Endodermal cell (in vitro differentiated cells): Measurements from ENCODE around the gene MICAL3. TPM values are rescaled to one million over a fixed set of nuclear protein-coding genes. Genes with fewer than 3 reads are reported as not detected.
"Not testable (repeated sequence)": the region's sequence is repeated elsewhere in the genome, so short reads cannot be mapped to it uniquely, and the experiment has no call there.

Experiments
- DNase-seq: peaks from one replicate; pipeline ENCODE4 v3.0.0-alpha.2; 2017
- H3K27ac ChIP-seq: 2 replicates; pipeline ENCODE4 v1.5.1; 2013; ENCODE audit warnings: mild to moderate bottlenecking, low read depth, low read length, moderate library complexity
- H3K27me3 ChIP-seq: 2 replicates; pipeline ENCODE4 v1.6.1; 2013; ENCODE audit warnings: mild to moderate bottlenecking, low read length, moderate library complexity; ENCODE audit not compliant: insufficient read depth, control insufficient read depth, poor library complexity, severe bottlenecking
- H3K36me3 ChIP-seq: 2 replicates; pipeline ENCODE4 v1.7.0; 2013; ENCODE audit warnings: mild to moderate bottlenecking, low read length, moderate library complexity; ENCODE audit not compliant: control insufficient read depth, insufficient read depth
- H3K4me1 ChIP-seq: one replicate; pipeline ENCODE4 v1.7.0; 2013; ENCODE audit warnings: low read length; ENCODE audit not compliant: control insufficient read depth, insufficient read depth
- H3K4me3 ChIP-seq: 2 replicates; pipeline ENCODE4 v1.5.1; 2013; ENCODE audit warnings: mild to moderate bottlenecking, low read length, moderate library complexity
- H3K9ac ChIP-seq: 2 replicates; pipeline ENCODE4 v1.6.1; 2013; ENCODE audit warnings: mild to moderate bottlenecking, low read length, moderate library complexity; ENCODE audit not compliant: poor library complexity, severe bottlenecking; ENCODE audit errors: extremely low read depth
- H3K9me3 ChIP-seq: 2 replicates; pipeline ENCODE4 v1.6.1; 2013; ENCODE audit warnings: mild to moderate bottlenecking, low read length, moderate library complexity; ENCODE audit not compliant: control insufficient read depth
- H3K27ac Mint-ChIP-seq: 2 replicates; pipeline ENCODE4 v1.8.0; 2020; ENCODE audit warnings: mixed read lengths
- H3K27me3 Mint-ChIP-seq: 2 replicates; pipeline ENCODE4 v1.8.0; 2021; ENCODE audit warnings: mild to moderate bottlenecking, mixed read lengths; ENCODE audit not compliant: insufficient read depth
- H3K36me3 Mint-ChIP-seq: 2 replicates; pipeline ENCODE4 v1.8.0; 2020; ENCODE audit warnings: low read depth, mixed read lengths
- H3K4me1 Mint-ChIP-seq: 2 replicates; pipeline ENCODE4 v1.8.0; 2020; ENCODE audit warnings: mixed read lengths
- H3K4me3 Mint-ChIP-seq: 2 replicates; pipeline ENCODE4 v1.8.0; 2020; ENCODE audit warnings: mild to moderate bottlenecking, moderate library complexity, mixed read lengths
- H3K9me3 Mint-ChIP-seq: 2 replicates; pipeline ENCODE4 v1.8.0; 2020; ENCODE audit warnings: mild to moderate bottlenecking, mixed read lengths
- WGBS, 2 experiments: methylation state at CpG; one replicate each; pipeline versions ENCODE4 v1.1.5 to v1.1.7; 2013; ENCODE audit warnings: missing lambda C conversion rate in 2 of 2, mixed read lengths in 1 of 2; ENCODE audit not compliant: insufficient coverage in 1 of 2, insufficient read length in 1 of 2; 5-methylcytosine and 5-hydroxymethylcytosine counted together
- total RNA-seq, 2 donors: library from RNA; stranded (reverse); fragmentation: NEBNext Ultra II Directional in 1 of 2; extraction: Animal tissue kit (Norgen Biotek cat#: 25700) in 1 of 2; gene quantifications; 2 replicates in 1 of 2; 3 replicates in 1 of 2; pipeline ENCODE4 v1.2.1, GENCODE V29; 2021
- TF ChIP-seq, protein P1 (sequence below): fragments of 200-600 bp; sonication (generic); conservative IDR thresholded peaks from 2 replicates; pipeline ENCODE4 v1.5.0; 2021; ENCODE audit warnings: antibody characterized with exemption, mild to moderate bottlenecking

The MICAL3 gene
- total RNA-seq, 2 donors from 2014 or later = 42.8 to 48.1 TPM

DNA sequence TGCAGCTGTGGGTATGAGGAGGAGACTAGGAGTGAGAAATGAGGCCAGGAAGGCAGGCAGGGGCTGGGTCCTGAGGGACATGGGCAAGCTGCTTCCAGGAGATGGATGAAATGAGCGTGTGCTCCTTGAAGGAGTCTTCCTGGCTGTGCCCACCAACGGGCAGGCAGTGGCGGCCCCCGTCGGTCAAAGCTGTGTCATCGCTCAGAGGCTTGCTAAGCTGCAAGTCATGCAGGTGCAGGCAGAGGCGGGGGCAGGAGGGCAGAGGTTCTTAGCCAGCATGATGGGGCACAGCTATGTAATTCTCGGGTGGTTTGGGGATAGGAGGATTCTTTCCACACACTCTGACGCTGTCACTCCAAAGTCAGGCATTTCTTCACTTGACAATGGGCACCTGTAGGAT lies 40.9 kb upstream of the MICAL3 start:
- no peaks in the 10 kb centered on the region for H3K9me3 Mint-ChIP-seq
- peaks cover 12% of the 10 kb centered on the region for H3K4me1 Mint-ChIP-seq
- 68 to 75% methylated on average over 6 to 9 of the region's 9 CpGs for WGBS, 2 experiments
- Histone ChIP-seq H3K27ac (no peak overlapping the region), H3K4me3 (no peak overlapping the region), H3K9ac (no peak overlapping the region), H3K4me1 (no peaks in the 10 kb centered on the region), H3K9me3 (no peaks in the 10 kb centered on the region), H3K36me3 (no peaks in the 10 kb centered on the region), H3K27me3 (peaks cover 13% of the 10 kb centered on the region)
- peak; percentile 81 for DNase-seq
- no peaks in the 10 kb centered on the region for H3K36me3 Mint-ChIP-seq
- TF ChIP-seq, protein P1, sequence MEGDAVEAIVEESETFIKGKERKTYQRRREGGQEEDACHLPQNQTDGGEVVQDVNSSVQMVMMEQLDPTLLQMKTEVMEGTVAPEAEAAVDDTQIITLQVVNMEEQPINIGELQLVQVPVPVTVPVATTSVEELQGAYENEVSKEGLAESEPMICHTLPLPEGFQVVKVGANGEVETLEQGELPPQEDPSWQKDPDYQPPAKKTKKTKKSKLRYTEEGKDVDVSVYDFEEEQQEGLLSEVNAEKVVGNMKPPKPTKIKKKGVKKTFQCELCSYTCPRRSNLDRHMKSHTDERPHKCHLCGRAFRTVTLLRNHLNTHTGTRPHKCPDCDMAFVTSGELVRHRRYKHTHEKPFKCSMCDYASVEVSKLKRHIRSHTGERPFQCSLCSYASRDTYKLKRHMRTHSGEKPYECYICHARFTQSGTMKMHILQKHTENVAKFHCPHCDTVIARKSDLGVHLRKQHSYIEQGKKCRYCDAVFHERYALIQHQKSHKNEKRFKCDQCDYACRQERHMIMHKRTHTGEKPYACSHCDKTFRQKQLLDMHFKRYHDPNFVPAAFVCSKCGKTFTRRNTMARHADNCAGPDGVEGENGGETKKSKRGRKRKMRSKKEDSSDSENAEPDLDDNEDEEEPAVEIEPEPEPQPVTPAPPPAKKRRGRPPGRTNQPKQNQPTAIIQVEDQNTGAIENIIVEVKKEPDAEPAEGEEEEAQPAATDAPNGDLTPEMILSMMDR = peak; percentile 57
- H3K27me3 Mint-ChIP-seq = peaks cover 24% of the 10 kb centered on the region
- no peak overlapping the region for H3K4me3 Mint-ChIP-seq
- no peak overlapping the region for H3K27ac Mint-ChIP-seq

DNA sequence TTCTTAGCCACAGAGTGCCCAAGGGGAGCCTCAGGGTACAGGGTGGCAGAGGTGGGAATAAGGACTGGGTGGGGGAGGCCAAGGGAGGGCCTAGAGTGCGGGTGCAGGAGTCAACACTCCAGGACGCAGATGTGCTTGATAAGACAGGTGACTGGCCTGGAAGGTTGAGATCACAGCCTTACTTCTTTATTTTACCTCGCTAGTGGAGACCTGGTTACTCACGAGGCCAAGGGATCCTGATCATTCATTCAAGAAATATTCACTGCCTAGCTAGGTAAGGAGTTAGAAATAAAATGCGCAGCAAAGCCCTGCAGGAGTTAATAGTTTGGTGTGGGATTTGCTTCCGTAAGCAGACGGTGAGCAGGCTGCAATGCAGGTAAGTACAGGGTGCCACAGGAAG lies 40.3 kb upstream of the MICAL3 start:
- no peak overlapping the region for H3K4me3 ChIP-seq

DNA sequence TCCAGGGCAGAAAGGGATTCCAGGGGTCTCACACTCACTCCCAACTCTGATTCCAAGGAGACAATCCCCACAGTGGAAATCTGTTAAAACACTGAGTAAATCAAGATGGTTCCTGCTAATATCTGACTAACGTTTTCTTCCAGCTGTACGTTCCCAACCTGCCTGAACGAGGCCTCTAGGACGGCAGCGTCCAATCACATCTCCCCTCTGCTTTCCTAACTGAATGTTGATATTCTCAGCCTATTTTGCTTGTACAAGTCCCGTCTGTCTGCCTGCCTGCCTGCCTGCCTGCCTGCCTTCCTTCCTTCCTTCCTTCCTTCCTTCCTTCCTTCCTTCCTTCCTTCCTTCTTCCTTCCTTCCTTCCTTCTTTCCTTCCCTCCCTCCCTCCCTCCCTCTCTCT lies 39.4 kb upstream of the MICAL3 start:
- Mint-ChIP-seq H3K4me1 (peaks cover 12% of the 10 kb centered on the region), H3K27me3 (peaks cover 24% of the 10 kb centered on the region)
- H3K36me3 ChIP-seq, H3K9me3 ChIP-seq, H3K9me3 Mint-ChIP-seq, H3K4me1 ChIP-seq, H3K9ac ChIP-seq, H3K4me3 Mint-ChIP-seq, H3K4me3 ChIP-seq, H3K27ac Mint-ChIP-seq, H3K36me3 Mint-ChIP-seq, DNase-seq: not testable (repeated sequence)
- 93% methylated on average over 6 of the region's 6 CpGs for WGBS, 2 experiments
- Histone ChIP-seq H3K27ac (peak overlapping the region; percentile 53), H3K27me3 (peaks cover 21% of the 10 kb centered on the region)

More for the DNA sequence above, 40.3 kb upstream of the MICAL3 start:
- H3K4me1 Mint-ChIP-seq = peaks cover 12% of the 10 kb centered on the region
- H3K4me3 Mint-ChIP-seq = no peak overlapping the region
- Histone ChIP-seq H3K9ac (no peak overlapping the region), H3K27me3 (peaks cover 13% of the 10 kb centered on the region), H3K9me3 (no peaks in the 10 kb centered on the region), H3K27ac (no peak overlapping the region), H3K4me1 (no peaks in the 10 kb centered on the region), H3K36me3 (no peaks in the 10 kb centered on the region)
- WGBS, 2 experiments = 95% methylated on average over 3 to 7 of the region's 7 CpGs
- H3K9me3 Mint-ChIP-seq = no peaks in the 10 kb centered on the region
- DNase-seq = no peak
- TF ChIP-seq, protein P1 = no peak
- peaks cover 24% of the 10 kb centered on the region for H3K27me3 Mint-ChIP-seq
- no peak overlapping the region for H3K27ac Mint-ChIP-seq
- no peaks in the 10 kb centered on the region for H3K36me3 Mint-ChIP-seq

DNA sequence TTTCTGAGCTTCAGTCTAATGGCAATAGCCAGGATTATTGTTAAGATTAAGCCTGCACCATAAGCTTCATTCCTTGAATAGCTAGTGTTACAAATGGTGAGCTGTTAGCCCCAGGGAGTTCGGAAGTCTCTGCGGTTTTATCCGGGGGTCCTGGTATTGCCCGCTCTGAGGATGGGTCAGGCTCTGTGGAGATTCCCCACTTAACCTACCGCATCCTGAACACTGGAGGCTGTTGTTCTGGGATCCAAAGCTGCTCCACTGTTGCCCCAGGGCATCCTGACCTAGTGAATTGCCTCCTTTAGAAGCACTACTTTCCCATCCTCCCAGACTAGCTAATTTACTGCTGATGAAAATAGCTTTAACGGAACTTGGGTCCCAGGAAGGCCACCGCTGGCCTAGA lies 38.9 kb upstream of the MICAL3 start:
- H3K27ac Mint-ChIP-seq = no peak overlapping the region
- Histone ChIP-seq H3K27ac (peak overlapping the region; percentile 53), H3K36me3 (no peaks in the 10 kb centered on the region), H3K9ac (no peak overlapping the region), H3K4me1 (no peaks in the 10 kb centered on the region), H3K27me3 (peaks cover 24% of the 10 kb centered on the region), H3K4me3 (no peak overlapping the region), H3K9me3 (no peaks in the 10 kb centered on the region)
- H3K27me3 Mint-ChIP-seq = peaks cover 24% of the 10 kb centered on the region
- no peak for DNase-seq
- H3K9me3 Mint-ChIP-seq = no peaks in the 10 kb centered on the region
- no peak overlapping the region for H3K4me3 Mint-ChIP-seq
- H3K36me3 Mint-ChIP-seq = no peaks in the 10 kb centered on the region
- peaks cover 12% of the 10 kb centered on the region for H3K4me1 Mint-ChIP-seq
- WGBS, 2 experiments = 92 to 93% methylated on average over 7 of the region's 7 CpGs
- TF ChIP-seq, protein P1 = no peak
